Adrenal gland (tissue), 5 donors: Measurements from ENCODE around the gene APOB.

Experiments
- CTCF ChIP-seq, 6 experiments: fragments of 450-650 bp in 4 of 6; fragments of 200-600 bp in 2 of 6; sonication (generic) in 1 of 6; IDR thresholded peaks; 1 replicate in 5 of 6; 2 replicates in 1 of 6; pipeline versions ENCODE4 v1.5.1 to v1.8.0; 2016 to 2021; ENCODE audit warnings: antibody characterized with exemption in 6 of 6, mild to moderate bottlenecking in 2 of 6, moderate library complexity in 1 of 6
- POLR2A ChIP-seq, 2 donors: fragments of 450-650 bp; IDR thresholded peaks; one replicate each; pipeline ENCODE4 v1.6.1; 2017; ENCODE audit warnings: antibody characterized with exemption in 2 of 2, mild to moderate bottlenecking in 2 of 2, moderate library complexity in 1 of 2
- donor health status: DM: no; HTN: no; CAD: no.

DNA sequence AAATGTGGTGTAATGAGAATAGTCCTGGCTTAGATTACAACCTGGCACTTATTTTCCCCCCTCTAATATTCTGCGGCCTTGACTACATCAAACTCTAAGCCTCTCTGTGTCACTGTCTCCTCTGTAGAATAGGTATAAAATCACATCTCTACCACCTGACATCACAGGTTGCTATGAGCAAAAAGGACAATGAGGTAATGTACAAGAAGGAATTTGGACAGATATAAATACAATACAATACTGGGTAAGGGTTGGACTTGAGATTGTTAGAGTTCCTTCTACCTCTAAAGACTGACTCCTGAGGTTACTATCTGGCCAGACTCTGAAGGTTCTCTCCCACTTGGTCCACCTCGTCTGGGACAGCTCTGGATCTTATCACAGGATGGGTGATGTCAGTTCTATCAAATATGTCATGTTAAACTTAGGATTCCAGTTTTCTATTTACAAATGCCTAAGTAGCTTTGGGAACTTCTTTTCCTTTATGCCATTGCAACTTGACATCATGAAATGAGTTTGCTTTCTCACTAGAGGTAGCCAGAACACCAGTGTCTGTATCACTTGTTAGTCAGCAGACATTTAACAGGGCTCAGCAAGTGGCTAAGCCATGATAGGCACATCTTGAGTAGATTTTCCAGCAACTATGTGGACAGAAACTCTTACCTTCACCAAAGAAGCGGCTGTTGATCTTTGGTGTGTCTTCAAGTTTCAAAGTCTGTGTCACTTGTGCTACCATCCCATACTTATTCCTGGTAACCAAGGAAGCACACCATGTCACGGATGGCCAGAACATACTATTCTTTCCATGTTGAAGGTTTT, 9.5 kb downstream of the APOB start:
- TF ChIP-seq CTCF (IDR thresholded peaks at IDR 0.05) (no peak), POLR2A (IDR thresholded peaks at IDR 0.05) (no peak)
